Anterior cingulate cortex (tissue), 58 donors: ENCODE data around the gene LRSAM1.

Experiments
- DNase-seq, 58 donors: peaks; one replicate each; lab custom pipeline; 2025; lab: John Stamatoyannopoulos, UW

LRSAM1 gene

GRCh38 chr9:127492616-127493015, 41.3 kb downstream of the LRSAM1 start:
- DNase-seq, result no peak

GRCh38 chr9:127493592-127494303, 42.4 kb downstream of the LRSAM1 start:
- DNase-seq, result no peak

- DNase-seq, result no peak
Observed at GRCh38 chr9:127494304-127494702, 43.0 kb downstream of the LRSAM1 start.

- DNase-seq, result peak in 1 of 58 donors; percentile 26
Observed at GRCh38 chr9:127495884-127496555, 44.7 kb downstream of the LRSAM1 start.

- no peak for DNase-seq
Observed at GRCh38 chr9:127496974-127497373, 45.7 kb downstream of the LRSAM1 start.

GRCh38 chr9:127497656-127498290, 46.5 kb downstream of the LRSAM1 start:
- no peak for DNase-seq

GRCh38 chr9:127498298-127498697, 47.0 kb downstream of the LRSAM1 start:
- no peak for DNase-seq

- DNase-seq, result no peak
Observed at GRCh38 chr9:127500399-127500798, 49.1 kb downstream of the LRSAM1 start.

- no peak for DNase-seq
Observed at GRCh38 chr9:127500862-127501261, 49.6 kb downstream of the LRSAM1 start.

- DNase-seq, result no peak
Observed at GRCh38 chr9:127501821-127502343, 50.6 kb downstream of the LRSAM1 start.

- DNase-seq, result no peak
Observed at GRCh38 chr9:127502706-127503378, 51.5 kb downstream of the LRSAM1 start.

- no peak for DNase-seq
Observed at GRCh38 chr9:127503379-127503921, 52.1 kb downstream of the LRSAM1 start.

GRCh38 chr9:127503947-127504886, 52.9 kb downstream of the LRSAM1 start:
- peak in 51 of 58 donors; percentile 9 to 82 (median 55) for DNase-seq

GRCh38 chr9:127504887-127505251, 53.6 kb downstream of the LRSAM1 start:
- no peak for DNase-seq

GRCh38 chr9:127505396-127506116, 54.2 kb downstream of the LRSAM1 start:
- DNase-seq, result no peak

- no peak for DNase-seq
Observed at GRCh38 chr9:127506117-127506813, 55.0 kb downstream of the LRSAM1 start.

GRCh38 chr9:127506814-127507750, 55.8 kb downstream of the LRSAM1 start:
- DNase-seq, result no peak
